A549 treated with CORT108297 at 1 μM for 4 hours (cell line): ENCODE data around the gene HMGCL. TPM values are rescaled to one million over a fixed set of nuclear protein-coding genes. Genes with fewer than 3 reads are reported as not detected.

Experiments used
- total RNA-seq: library from RNA; stranded (reverse); fragments of 200-300 nt; extraction: Qiagen RNA extraction; gene quantifications from 5 replicates; pipeline ENCODE4 v1.2.3, GENCODE V29; 2022

Gene HMGCL
- 11.5 to 13.7 TPM (median 12.9 TPM) in 5 replicates for total RNA-seq

DNA sequence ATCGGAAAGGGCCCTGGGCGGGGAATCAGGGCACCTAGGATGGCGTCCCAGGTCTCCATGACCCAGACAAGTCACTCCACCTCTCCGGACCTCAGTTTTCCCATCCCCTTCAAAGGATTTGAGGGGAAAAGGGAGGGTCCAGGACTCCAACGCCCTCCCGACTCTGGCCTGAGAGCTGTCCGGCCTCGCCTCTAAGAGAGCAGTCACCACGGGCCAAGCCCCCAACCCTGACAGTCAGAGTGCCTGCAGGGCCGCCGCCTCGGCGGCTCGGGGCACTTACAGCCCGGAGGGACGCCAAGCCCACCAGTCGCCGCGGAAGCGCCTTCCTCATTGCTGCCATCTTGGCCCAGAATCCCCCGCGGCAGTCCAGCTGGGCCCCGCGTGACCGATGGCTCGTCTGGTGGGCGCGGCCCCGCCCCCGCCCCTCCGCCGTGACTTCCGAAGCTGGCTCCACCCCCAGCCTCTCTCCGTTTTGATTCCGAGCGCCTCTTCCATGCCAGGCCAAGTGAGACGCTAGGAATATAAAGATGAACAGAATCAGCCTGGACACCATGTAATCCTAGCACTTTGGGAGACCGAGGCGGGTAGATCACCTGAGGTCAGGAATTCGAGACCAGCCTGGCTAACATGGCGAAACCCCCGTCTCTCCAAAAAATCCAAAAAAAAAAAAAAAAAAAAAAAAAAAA, at the start of gene HMGCL:
Gene HMGCL (minus strand): TSS at position 354 of the 686 bp plus-strand sequence. CDS start 14 bp downstream, at position 340.

GRCh38 chr1:23867895-23868556, 42.8 kb upstream of the HMGCL start, which contains the start of gene FUCA1:
TSS of gene FUCA1 (minus strand) at chr1:23868290. CDS start at chr1:23868286, 4 bp downstream.

DNA sequence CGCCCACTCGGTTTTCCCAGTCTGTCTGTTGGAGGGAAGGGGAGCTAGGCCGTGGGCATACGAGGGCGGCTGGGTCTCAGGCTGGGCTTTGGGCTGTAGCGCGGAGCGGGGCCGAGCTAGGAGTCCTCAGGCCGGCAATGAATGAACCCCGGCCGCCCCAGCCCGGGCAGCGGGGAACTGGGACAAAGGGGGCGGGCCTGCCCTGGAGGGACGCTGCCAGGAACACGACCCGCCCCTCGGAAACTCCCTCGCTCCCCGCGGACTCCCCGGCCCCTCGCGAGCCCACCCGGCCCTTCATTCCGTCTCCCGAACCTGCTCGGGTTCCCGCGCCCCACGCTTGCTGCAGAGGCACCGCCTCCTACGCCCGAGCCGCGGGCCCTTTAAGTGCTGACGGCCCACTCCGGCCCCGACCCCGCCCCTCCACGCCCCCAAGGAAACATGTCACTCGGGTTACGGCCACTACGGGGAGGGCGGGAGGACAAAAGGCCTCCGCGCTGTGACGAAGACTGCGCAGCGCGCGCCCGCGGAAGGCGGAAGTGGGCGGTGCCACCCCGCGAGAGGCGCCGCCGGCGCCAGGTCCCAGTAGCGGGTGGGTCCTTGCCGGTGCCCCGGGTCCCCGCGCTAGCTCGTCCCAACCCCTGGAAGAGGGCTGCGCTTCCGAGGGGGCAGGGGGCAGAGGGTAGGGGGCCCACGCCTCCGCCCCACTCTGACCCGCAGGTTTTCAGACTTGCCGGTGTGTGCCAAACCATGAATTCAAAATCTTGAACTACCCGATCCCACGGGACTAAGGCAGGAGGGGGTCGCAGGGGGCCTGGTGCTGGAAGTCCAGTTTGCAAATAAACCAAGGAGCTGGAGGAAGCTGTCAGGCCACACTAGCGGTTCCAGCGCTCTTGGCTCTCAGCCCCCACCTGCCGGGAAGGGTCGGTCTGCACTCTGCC, 24.6 kb downstream of the HMGCL start, which contains the start of gene GALE:
Gene GALE (minus strand): TSS at position 355 of the 938 bp plus-strand sequence. CDS start 1,747 bp downstream, outside the sequence.

GRCh38 chr1:23790696-23791515, 34.3 kb downstream of the HMGCL start, which contains the start of gene LYPLA2:
TSS of gene LYPLA2 (plus strand) at chr1:23791145. CDS start at chr1:23792683, 1,538 bp downstream.

DNA sequence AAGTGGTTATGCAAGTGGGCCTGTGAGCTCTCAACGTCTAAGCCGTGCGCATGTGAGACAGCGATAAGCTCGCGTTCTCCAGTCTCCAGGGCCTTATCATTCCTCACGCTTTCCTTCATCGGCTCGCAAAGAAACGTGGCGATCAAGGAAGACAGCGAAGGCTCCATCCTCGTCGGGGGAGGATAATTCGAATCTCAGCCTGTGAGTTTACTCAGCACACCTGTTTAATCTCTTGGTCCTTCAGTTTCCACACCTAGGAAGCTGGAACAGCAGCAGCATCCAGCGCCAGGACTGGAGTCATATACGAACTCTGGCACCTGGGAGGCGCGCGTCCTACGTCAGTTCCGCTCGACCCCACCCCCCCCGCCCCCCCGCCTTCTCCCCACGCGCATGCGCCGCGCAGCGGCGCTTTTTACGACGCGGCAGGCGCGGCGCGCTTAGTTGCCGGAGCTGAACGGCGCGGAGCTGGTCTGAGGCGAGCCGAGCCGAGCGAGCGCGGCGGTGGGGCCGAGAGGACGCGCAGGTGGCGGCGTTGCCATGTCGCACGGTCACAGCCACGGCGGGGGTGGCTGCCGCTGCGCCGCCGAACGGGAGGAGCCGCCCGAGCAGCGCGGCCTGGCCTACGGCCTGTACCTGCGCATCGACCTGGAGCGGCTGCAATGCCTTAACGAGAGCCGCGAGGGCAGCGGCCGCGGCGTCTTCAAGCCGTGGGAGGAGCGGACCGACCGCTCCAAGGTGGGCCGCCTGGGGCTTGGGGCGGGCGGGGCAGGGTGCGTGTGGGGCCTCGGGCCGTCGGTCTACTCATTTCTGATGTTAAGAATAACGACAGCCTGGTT, 47.0 kb downstream of the HMGCL start, which contains the start of gene PITHD1:
Gene PITHD1 (plus strand): TSS at position 440 of the 836 bp plus-strand sequence. CDS start 98 bp downstream, at position 538.

Other genes starting within 250 kb of the HMGCL start
- gene RPL11, start 133.6 kb downstream of the HMGCL start, total RNA-seq: 1,332 to 1,474 TPM (median 1,426 TPM) in 5 replicates
- 25.5 to 31.7 TPM (median 25.8 TPM) in 5 replicates for gene ELOA, start 82.0 kb downstream of the HMGCL start, total RNA-seq
- gene PITHD1, start 47.0 kb downstream of the HMGCL start, total RNA-seq: 33.9 to 45.1 TPM (median 35.7 TPM) in 5 replicates
- 60.4 to 65.8 TPM (median 64.0 TPM) in 5 replicates for gene LYPLA2, start 34.3 kb downstream of the HMGCL start, total RNA-seq
- gene GALE, start 24.7 kb downstream of the HMGCL start, total RNA-seq: 66.6 to 81.1 TPM (median 78.8 TPM) in 5 replicates
- gene FUCA1, start 42.9 kb upstream of the HMGCL start, total RNA-seq: 8.7 to 11.0 TPM (median 9.7 TPM) in 5 replicates
- not detected in 5 replicates for gene CNR2, start 87.9 kb upstream of the HMGCL start, total RNA-seq
- gene PNRC2, start 134.4 kb upstream of the HMGCL start, total RNA-seq: 23.2 to 38.9 TPM (median 37.8 TPM) in 5 replicates
- 83.2 to 101 TPM (median 88.6 TPM) in 5 replicates for gene SRSF10, start 154.9 kb upstream of the HMGCL start, total RNA-seq